ENCODE measurements around the gene ERC2.

GRCh38 chr3:55923207-55923606, 545.1 kb downstream of the ERC2 start:
- TF ChIP-seq, protein P1, sequence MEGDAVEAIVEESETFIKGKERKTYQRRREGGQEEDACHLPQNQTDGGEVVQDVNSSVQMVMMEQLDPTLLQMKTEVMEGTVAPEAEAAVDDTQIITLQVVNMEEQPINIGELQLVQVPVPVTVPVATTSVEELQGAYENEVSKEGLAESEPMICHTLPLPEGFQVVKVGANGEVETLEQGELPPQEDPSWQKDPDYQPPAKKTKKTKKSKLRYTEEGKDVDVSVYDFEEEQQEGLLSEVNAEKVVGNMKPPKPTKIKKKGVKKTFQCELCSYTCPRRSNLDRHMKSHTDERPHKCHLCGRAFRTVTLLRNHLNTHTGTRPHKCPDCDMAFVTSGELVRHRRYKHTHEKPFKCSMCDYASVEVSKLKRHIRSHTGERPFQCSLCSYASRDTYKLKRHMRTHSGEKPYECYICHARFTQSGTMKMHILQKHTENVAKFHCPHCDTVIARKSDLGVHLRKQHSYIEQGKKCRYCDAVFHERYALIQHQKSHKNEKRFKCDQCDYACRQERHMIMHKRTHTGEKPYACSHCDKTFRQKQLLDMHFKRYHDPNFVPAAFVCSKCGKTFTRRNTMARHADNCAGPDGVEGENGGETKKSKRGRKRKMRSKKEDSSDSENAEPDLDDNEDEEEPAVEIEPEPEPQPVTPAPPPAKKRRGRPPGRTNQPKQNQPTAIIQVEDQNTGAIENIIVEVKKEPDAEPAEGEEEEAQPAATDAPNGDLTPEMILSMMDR (IDR thresholded peaks at IDR 0.05; ENCODE audit: low read length), result no peak
- TF ChIP-seq EZH2 (IDR thresholded peaks at IDR 0.05; ENCODE audit: borderline replicate concordance, low read length), result no peak
